GM19239 (cell line): ENCODE results near the gene ADARB2.
A peak's percentile ranks its signal among the peaks of the same experiment; 100 is the strongest.

Experiments
- DNase-seq: peaks from one replicate; pipeline ENCODE4 v3.0.0; 2011; ENCODE audit warnings: low spot score; ENCODE audit not compliant: insufficient read length
- FAIRE-seq: peaks from 2 replicates; lab custom pipeline; 2011; peaks lifted over from hg19 to GRCh38; lab: Jason Lieb, UNC

Gene ADARB2

GRCh38 chr10:1648648-1649047, 88.7 kb downstream of the ADARB2 start:
- DNase-seq (no peak), FAIRE-seq (no peak)

- FAIRE-seq (no peak), DNase-seq (no peak)
These were observed 91.0 kb downstream of the ADARB2 start for GRCh38 chr10:1646332-1646731.

- no peak for DNase-seq
- FAIRE-seq, result no peak
These were observed 91.4 kb downstream of the ADARB2 start for GRCh38 chr10:1645896-1646295.

- no peak for DNase-seq
- FAIRE-seq, result no peak
These were observed 93.1 kb downstream of the ADARB2 start for GRCh38 chr10:1644191-1644711.

- no peak for FAIRE-seq
- no peak for DNase-seq
These were observed 93.5 kb downstream of the ADARB2 start for GRCh38 chr10:1643908-1644179.

GRCh38 chr10:1643161-1643907, 94.0 kb downstream of the ADARB2 start:
- no peak for DNase-seq
- FAIRE-seq, result peak; percentile 87

GRCh38 chr10:1642600-1643160, 94.6 kb downstream of the ADARB2 start:
- FAIRE-seq (no peak), DNase-seq (no peak)

GRCh38 chr10:1641402-1641801, 95.9 kb downstream of the ADARB2 start:
- FAIRE-seq, result no peak
- DNase-seq, result no peak

- DNase-seq (no peak), FAIRE-seq (no peak)
These were observed 98.4 kb downstream of the ADARB2 start for GRCh38 chr10:1638889-1639419.

- FAIRE-seq, result no peak
- DNase-seq, result no peak
These were observed 102.0 kb downstream of the ADARB2 start for GRCh38 chr10:1635340-1635739.

- DNase-seq (no peak), FAIRE-seq (no peak)
These were observed 103.1 kb downstream of the ADARB2 start for GRCh38 chr10:1634239-1634638.

GRCh38 chr10:1633783-1634182, 103.5 kb downstream of the ADARB2 start:
- FAIRE-seq (no peak), DNase-seq (no peak)

- no peak for FAIRE-seq
- DNase-seq, result no peak
These were observed 104.7 kb downstream of the ADARB2 start for GRCh38 chr10:1632596-1632995.

- FAIRE-seq (no peak), DNase-seq (no peak)
These were observed 105.2 kb downstream of the ADARB2 start for GRCh38 chr10:1632141-1632540.

- DNase-seq, result no peak
- no peak for FAIRE-seq
These were observed 106.0 kb downstream of the ADARB2 start for GRCh38 chr10:1631282-1631681.

GRCh38 chr10:1630304-1630703, 107.0 kb downstream of the ADARB2 start:
- DNase-seq (no peak), FAIRE-seq (no peak)

- no peak for DNase-seq
- no peak for FAIRE-seq
These were observed 107.8 kb downstream of the ADARB2 start for GRCh38 chr10:1629326-1630198.

GRCh38 chr10:1628757-1629156, 108.6 kb downstream of the ADARB2 start:
- DNase-seq (no peak), FAIRE-seq (no peak)

- no peak for DNase-seq
- FAIRE-seq, result no peak
These were observed 109.4 kb downstream of the ADARB2 start for GRCh38 chr10:1627945-1628344.

- no peak for FAIRE-seq
- DNase-seq, result no peak
These were observed 110.5 kb downstream of the ADARB2 start for GRCh38 chr10:1626835-1627234.

GRCh38 chr10:1626410-1626809, 110.9 kb downstream of the ADARB2 start:
- FAIRE-seq (no peak), DNase-seq (no peak)
